Esophagus muscularis mucosa (tissue), 3 donors: Measurements from ENCODE around the gene UBL3.

Experiments used
- POLR2A ChIP-seq: fragments of 450-650 bp; IDR thresholded peaks from one replicate; pipeline ENCODE4 v1.6.1; 2017; ENCODE audit warnings: antibody characterized with exemption, moderate library complexity, mild to moderate bottlenecking, low read depth
- POLR2AphosphoS5 ChIP-seq, 2 donors: sonication (generic); formaldehyde crosslinking; IDR thresholded peaks; one replicate each; pipeline ENCODE4 v1.6.1; 2017; ENCODE audit warnings: antibody characterized with exemption in 2 of 2
- TF ChIP-seq, protein P1 (sequence below), 3 experiments: fragments of 200-600 bp in 2 of 3; fragments of 450-650 bp in 1 of 3; sonication (generic) in 2 of 3; IDR thresholded peaks; one replicate each; pipeline ENCODE4 v1.5.1; 2017 to 2019; ENCODE audit warnings: antibody characterized with exemption in 3 of 3, mild to moderate bottlenecking in 2 of 3, moderate library complexity in 1 of 3

DNA sequence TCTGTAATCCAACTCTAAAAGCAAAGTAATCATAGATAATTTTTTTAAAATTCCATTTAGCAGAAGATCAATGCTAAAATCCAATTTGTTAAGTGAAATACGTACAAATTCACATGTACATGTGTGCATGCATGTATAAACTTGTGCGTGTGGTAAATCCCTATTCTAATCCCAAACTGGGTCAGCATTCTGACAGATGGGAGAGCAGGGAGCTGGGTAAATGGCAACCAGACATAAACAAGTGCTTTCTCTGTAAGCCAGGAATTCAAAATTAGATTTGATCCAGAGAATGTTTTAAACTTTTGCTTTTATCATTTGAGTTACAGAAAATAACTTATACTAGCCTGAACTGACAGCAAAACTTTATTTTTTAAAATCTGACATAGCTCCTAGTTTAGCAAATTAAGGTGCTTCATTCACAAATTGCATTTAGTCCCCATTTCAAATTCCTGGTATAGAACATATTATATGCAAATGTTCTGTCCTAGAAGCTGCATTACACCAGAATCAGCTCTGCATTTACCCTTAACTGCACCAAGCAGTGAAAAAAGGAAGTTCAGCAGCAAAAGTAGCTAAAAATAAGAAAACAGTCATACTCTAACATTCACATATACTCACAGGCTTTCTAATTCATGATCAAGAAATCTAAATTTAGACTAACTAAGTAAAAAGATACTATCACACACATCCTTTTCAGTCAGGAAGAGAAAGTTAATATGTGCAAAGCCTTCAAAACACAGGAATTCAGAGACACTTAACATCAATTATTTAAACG, 32.6 kb downstream of the UBL3 start:
- TF ChIP-seq, protein P1, sequence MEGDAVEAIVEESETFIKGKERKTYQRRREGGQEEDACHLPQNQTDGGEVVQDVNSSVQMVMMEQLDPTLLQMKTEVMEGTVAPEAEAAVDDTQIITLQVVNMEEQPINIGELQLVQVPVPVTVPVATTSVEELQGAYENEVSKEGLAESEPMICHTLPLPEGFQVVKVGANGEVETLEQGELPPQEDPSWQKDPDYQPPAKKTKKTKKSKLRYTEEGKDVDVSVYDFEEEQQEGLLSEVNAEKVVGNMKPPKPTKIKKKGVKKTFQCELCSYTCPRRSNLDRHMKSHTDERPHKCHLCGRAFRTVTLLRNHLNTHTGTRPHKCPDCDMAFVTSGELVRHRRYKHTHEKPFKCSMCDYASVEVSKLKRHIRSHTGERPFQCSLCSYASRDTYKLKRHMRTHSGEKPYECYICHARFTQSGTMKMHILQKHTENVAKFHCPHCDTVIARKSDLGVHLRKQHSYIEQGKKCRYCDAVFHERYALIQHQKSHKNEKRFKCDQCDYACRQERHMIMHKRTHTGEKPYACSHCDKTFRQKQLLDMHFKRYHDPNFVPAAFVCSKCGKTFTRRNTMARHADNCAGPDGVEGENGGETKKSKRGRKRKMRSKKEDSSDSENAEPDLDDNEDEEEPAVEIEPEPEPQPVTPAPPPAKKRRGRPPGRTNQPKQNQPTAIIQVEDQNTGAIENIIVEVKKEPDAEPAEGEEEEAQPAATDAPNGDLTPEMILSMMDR (IDR thresholded peaks at IDR 0.05) = no peak
- TF ChIP-seq POLR2AphosphoS5 (IDR thresholded peaks at IDR 0.05) (no peak), POLR2A (no peak)
